NCI-H1436 (cell line): ENCODE results near the gene PPP1R9B.

Experiments used
- DNase-seq: peaks from one replicate; lab custom pipeline; 2025; lab: John Stamatoyannopoulos, UW

The PPP1R9B gene

DNA sequence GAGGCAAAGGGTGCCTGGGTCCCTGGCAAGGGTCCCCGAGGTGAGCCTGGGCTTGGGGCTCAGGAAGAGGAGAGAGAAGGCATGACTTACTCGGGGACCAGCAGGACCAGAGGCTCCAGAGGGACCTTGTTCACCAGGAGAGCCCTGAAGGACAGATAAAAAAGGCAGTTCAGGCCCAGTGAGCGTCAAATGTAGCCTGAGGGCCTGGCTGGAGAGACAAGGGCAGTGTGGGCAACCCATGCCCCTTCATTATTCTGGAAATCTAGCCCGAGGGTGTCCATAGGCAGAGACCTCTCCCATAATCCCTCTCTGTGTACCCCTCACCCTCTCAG is 36.9 kb upstream of the PPP1R9B start:
- DNase-seq: no peak

DNA sequence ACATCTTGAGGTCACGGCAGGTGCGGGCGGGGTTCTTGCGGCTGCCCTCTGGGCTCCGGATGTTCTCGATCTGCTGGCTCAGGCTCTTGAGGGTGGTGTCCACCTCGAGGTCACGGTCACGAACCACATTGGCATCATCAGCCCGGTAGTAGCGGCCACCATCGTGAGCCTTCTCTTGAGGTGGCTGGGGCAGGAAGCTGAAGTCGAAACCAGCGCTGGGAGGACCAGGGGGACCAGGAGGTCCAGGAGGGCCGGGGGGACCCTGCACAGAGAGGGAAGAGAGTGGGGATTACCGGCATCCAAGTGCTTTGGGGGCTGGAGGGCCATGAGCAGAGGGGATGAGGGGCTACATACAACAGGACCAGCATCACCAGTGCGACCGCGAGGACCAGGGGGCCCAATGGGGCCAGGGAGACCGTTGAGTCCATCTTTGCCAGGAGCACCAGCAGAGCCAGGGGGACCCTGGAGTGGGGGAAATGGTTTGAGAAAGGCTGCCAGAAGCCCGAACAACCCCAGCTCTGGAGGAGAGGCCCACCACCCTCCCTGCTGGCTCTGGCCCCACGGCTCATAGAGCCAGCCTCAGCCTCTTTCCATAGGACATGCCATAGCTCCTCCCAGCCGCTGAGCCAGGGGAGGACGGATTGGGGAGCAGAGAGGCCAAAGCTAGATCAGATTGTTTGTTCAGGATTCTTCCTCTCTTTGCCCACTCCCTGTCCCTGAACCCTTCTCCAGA is 36.4 kb upstream of the PPP1R9B start:
- DNase-seq: no peak

DNA sequence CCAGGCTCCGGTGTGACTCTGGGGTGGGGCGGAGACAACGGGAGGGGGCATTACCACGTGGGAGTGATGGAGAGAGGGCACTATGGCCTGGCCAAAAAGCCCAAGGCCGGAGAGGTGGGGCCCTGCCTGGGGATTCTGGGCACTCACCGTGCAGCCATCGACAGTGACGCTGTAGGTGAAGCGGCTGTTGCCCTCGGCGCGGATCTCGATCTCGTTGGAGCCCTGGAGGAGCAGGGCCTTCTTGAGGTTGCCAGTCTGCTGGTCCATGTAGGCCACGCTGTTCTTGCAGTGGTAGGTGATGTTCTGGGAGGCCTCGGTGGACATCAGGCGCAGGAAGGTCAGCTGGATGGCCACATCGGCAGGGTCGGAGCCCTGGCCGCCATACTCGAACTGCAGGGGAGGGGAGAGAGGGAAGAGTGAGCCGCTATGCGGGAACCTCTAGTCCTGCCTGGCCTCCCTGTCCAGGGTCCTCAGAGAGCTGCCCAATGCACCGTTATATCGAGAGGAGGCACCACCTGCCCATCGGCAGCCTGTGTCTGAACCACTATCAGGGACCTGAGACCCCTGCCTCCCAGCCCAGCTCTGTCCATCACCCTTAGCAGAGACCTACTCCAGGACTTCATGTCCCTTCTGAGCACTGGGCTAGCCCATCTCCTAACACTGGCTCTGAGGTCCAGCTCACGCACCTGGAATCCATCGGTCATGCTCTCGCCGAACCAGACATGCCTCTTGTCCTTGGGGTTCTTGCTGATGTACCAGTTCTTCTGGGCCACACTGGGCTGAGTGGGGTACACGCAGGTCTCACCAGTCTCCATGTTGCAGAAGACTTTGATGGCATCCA is 35.4 kb upstream of the PPP1R9B start:
- DNase-seq: no peak

DNA sequence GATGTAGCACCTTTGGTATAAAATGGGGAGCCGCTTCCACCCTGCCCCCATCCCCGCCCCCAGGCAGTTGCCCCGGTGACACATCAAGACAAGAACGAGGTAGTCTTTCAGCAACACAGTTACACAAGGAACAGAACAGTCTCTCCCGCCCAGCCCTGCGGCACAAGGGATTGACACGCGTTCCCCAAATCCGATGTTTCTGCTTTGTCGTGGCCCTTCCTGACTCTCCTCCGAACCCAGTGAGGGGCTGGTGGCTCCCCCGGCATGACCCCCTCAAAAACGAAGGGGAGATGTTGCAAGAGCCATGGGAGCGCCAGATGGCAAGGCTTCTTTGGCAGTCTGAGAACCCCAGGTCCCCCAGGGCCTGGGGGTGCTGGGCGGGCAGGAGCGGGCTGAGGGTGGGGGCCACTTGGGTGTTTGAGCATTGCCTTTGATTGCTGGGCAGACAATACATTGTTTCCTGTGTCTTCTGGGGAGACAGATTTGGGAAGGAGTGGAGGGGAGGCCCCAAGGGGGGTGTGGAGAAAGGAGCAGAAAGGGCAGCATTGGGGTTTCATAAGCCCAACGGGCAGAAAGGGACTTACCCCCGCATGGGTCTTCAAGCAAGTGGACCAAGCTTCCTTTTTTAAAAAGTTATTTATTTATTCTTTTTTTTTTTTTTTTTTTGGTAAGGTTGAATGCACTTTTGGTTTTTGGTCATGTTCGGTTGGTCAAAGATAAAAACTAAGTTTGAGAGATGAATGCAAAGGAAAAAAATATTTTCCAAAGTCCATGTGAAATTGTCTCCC is 34.3 kb upstream of the PPP1R9B start:
- DNase-seq: no peak

DNA sequence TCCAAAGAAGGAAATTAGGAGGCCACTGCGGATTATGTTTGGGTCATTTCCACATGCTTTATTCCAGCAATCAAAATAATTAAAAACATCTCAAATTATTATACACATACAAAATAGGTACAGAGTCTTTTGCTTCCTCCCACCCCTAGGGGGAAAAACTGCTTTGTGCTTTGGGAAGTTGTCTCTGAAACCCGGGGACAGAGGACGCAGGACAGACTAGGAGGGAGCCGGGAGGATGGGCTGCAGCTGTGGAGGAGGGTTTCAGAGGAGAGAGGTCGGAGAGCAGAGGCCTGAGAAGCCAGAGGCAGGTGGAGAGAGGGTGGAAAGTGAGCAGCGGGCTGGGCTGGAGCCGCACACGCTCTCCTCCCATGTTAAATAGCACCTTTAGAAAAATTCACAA is 33.6 kb upstream of the PPP1R9B start:
- DNase-seq: no peak

DNA sequence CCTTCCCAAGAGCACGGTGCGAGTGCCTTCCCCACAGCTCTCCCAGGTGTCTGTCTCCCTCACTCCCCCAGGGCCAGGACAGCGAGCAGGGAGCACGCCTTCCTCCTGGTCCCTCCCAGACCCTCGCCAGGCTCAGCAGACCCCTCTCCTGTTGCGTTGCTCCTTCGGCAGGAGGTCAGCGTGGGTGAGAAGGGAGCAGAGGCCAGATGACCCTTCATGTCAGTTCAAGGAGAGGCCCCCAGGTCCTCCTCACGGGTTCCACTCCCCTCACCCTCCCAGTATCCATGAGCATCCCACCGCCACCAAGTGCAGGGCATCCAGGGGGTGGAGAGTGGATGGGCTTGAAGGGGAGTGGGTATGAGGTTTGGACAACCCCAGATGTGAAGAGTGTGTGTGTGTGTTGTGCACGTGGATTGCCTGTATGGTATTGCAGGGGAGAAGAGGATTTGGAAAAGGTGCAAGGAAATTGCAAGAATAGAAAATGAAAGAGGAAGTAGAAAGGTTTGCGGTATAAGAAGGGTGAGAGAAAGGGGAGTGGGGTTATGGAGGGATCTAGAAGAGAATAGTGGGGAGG is 33.0 kb upstream of the PPP1R9B start:
- no peak for DNase-seq

DNA sequence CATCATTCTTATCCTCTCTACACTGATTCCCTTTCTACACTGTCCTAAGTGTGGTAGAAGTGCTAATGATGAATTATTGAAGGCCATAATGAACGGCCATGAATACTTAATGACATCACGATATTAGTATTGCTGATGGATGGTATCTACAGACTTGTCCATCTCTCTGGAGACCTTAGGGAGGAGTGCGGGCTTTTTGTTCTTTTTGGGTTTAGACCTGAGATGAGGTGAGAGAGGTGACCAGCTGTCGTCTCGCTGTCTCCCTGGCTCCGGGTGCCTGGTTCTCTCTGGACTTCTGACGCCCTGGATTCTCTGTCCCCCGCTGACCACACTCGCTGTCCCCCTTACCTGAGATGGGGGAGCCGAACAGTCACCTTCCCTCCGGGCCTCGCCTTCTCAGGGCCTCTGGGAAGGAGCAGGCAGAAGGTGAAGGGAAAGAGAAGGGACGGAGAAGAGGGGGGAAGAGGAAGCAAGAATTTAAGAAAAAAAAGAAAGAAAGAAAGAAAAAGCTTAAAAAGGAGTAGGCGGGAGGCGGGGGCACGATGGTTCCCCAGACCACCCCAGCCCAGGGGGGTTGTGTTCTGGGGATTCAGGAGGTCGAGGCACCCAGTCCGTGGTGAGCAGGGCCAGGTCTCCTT is 32.4 kb upstream of the PPP1R9B start:
- no peak for DNase-seq

DNA sequence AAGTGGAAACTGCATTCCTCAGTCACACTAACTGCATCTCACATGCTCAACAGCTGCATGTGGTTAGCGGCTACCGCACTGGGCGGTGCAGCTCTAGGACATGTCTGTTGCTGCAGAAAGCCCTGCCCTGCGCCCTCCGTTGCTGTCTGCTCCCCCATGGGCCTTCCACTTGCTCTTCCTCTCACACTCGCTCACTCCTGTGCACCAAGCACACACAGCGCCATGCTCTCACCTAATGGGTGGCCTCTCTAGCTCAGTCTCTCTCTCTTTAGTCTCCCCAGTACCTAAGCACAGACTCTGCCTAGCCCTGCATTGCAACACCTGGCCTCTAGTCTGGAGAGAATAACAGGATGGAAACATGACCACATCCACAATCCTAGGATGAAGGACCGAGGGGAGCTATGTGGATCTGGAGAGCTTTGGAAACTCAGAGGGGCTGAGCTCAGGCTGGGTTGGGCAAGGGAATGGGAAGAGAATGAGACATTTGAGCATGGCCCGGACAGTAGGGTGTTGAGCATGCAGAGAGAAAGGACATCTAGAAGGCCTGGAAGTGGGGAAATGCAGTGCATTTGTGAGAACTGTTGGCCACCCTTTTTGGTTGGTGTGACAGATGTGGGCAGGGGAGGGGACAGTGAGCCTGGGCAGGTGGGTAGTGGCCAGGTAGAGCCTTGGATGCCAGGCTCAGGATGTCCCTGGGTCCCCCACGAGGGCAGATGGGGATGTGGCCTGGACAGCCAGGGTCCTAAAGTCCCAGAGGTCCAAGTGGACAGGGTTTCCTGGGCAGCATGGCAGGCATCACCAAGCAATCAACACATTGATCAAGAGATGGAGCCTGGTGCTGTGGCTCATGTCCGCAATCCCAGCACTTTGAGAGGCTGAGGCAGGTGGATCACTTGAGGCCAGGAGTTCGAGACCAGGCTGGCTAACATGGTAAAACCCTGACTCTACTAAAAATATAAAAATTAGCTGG is 31.4 kb upstream of the PPP1R9B start:
- DNase-seq: no peak

DNA sequence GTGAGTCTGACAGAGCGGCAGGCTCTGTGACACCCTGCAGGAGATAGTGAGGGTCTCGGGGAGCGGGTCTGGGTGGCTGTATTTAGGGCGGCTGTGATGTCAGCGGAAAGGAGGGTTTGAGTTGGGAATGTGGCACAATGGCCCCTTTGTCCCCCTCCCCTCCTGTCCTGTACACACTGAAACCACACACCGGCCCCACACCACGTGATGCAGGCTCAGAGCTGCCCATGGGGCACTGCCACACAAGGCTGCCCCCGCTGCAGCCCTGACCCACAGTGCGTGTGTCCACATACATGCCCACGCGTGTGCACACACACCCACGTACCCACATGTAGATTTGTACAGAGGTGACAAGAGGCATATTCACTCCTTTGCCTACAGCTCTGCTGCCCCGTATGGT is 30.7 kb upstream of the PPP1R9B start:
- no peak for DNase-seq

DNA sequence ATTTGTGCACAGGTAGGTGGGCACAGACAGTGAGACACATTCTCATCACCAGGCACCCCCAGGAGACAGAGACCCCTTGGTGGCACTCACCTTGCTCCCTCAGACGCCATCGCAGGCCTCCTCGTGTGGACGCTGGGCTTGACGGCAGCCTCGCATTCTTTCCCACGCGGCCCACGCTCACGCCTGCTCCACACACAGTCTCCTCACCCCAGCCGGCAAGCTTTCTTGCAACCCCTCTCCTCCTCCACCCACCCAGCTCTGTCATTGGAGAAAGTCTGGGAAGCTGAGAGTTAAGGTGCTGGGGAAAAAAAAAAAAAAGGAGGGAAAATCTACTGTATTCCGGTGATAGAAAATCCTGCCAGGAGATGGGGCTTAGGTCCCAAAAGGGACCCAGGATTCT is 30.1 kb upstream of the PPP1R9B start:
- DNase-seq: no peak

DNA sequence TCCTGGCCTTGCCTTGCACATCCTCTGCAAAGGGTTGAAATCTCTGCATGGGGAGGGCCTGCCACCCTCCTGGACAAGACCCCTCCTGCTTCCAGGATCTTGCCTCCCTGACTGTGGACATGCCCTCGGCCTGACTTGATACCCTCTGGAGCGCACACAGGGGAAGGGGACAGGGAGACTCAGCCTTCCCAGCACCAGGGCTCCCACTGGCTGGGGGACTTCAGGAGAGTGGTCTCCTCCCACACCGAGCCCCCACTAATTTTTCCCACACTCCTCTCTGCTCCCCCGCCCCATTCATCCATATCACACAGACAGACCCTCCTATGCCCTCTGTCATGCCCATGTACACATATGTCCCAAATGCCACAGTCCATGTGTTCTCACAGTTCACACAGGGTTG is 29.6 kb upstream of the PPP1R9B start:
- DNase-seq: no peak

DNA sequence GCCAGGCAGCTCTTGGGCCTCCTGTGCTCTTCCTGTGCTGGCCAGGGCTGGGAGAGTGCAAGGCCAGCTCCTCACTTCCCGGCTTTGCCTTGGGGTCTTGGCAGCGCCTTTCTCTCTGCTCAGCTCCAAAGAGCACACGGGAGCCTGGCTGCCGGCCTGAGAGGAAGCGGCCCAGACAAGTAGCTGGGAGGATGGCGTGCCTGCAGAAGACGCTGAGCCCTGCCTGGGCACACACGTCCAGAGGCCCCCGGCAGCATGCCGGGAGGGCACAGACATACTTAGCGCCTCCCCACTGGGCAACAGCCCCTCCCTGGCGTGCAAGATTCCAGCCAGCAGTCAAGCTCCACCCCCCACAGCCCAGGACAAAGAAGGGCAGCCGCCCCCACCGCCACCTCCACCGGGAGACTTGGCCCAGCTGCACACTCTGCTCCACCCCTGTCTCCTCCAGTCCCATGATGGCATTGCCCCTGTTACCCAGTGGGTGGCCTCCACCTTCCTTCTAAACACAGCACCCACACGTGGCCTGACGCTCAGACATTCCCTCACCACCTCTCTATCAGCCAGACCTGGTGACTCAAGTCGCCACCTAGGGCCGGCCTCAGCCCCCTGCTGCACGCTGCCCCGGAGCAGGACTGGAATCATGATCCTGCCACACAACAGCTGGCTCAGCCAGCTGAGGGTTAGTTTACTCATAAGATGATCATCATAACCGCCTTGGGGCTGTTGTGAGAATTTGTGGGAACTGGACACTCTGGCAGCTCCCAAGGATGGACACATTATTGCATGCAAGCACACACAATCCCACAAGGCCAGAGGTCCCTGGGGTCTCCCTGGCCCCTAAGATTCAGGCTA is 27.7 kb upstream of the PPP1R9B start:
- peak; percentile 64 for DNase-seq

DNA sequence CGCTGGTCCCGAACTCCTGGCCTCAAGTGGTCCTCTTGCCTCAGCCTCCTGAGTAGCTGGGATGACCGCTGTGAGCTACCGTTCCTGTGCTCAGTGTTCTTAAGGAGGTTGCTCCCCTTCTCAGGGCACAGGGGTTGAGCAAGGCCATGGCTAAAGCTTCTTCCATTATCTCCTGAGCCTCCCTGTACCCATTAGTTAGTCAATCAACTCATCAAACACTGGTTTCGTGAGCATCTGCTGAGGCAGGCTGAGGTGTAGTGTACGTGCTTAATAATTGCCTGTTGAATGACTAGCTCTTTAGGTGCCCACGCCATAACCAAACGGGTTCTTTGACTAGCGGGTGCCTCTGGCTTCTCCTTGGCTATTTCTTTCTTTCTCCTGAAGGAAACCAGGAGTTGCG is 27.0 kb upstream of the PPP1R9B start:
- no peak for DNase-seq

DNA sequence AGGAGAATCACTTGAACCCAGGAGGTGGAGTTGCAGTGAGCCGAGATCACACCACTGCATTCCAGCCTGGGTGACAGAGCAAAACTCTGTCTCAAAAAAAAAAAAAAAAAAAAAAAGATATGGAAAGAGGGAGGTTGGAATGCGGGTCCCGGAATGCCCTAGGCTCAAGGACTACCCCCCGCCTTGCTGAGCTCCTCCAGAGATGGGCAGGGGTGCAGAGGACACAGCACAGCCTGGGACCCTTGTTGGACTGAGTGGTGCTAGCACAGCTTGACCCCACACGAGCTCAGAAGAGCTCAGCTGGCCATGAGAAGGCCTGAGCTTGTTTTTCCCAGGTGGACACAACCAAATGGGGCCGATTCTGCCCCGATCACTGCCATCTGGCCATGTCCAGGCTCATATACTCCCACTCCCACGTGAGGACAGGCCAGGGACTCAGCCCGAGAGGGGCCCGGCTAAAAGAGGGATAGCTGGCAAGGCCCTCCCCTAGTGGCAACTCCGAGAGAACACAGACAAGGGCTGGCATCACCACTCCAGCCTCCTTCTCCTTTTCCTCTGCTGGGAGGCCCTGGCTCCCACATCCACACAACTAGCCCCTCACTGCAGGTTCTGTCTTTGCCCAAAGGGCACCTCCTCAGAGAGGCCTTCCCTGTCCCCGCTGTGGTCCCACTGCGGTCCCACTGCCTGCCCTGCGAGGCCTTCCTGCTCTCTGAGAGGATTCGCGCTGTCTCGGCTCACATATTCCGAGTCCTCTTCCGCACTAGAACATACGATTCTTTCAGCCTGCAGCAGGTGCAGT is 26.3 kb upstream of the PPP1R9B start:
- DNase-seq: no peak

DNA sequence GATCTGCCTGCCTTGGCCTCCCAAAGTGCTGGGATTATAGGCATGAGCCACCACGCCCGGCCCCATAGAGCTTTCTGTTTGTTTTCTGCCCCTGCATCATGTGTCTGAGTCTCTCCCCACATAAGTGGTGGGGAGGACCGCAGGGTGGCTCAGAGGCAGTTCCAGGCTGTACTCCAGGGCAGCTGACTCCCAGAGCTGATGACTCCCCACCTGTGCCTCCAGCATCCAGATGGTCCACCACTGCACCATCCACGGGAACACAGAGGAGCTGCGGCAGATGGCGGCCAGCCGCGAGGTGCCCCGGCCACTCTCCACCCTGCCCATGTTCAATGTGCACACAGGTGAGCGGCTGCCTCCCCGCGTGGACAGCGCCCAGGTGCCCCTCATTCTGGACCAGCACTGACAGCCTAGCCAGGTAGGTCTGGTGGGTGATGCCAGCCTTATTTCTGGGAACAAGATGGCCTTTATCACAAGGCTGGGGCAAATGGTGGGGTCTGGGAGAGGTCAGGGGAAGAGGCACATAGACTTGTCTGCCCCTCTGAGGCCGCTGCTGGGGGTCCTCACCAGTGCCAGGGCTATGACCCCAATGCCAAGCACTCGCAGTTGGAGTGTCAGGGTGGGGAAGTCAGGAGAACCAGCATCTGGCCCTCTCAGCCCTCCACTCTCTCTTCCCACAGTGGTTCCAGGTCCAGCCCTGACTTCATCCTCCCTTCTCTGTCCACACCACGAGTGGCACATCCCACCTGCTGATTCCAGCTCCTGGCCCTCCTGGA is 24.7 kb upstream of the PPP1R9B start:
- no peak for DNase-seq

DNA sequence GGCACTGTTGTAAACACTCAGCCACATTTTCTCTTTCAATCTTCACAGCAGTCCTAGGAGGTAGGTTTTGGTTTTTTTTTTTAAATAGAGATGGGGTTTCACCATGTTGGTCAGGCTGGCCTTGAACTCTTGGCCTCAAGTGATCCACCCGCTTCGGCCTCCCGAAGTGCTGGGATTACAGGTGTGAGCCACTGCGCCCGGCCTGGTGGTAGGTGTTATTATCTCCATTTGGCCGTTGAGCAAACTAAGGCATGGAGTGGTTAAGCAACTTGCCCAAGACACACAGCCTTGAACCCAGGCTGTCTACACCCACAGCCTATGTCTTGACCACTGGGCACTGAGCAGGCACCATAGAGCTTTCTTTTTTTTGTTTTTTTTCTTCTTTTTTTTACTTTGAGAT is 24.0 kb upstream of the PPP1R9B start:
- no peak for DNase-seq

DNA sequence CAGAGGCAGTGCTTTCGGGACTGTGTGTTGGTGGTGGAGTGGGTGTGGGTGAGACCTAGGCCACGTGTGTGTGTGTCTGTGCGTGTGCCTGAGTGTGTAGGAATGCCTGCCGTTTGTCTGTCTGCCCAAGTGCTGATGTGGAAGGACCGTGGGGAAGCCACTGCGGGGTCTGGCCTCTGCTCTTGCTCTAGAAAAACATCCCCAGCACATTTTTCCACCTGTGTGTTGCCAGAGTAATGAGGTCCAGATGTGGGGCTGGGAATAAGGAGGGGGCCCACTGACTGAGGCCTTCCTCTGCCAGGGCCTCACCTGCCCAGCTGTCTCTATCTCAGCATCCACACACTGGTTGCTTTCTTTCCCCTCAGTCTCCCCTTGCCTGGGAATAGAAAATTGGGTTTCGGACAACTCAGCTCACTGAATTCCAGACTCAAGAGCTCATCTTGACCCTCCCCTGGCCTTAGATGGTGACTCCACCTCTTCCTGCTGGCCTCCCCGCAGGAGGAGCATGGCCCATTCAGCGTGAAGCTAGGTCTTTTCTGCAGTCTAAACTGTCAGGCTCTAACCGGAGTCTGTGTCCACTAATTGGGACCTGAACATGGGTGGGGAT is 23.0 kb upstream of the PPP1R9B start:
- DNase-seq: no peak

DNA sequence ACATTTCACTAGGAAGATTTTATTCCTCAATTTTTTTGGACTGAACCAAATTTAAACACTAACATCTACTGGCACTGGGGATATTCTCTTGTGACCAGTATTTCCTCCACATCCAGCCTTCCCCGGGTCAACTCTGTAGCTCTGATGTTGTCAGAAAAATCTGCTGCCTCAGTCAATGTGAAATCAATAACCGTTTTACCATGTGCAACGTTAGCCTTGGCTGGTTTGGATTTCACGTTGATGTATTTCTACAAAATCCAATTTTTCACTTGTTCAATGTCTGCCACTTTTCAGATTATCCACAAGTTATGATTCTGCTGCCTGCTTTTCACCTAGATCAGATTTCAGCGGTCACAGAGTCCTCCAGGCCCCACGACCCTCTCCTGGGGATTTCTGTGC is 22.5 kb upstream of the PPP1R9B start:
- no peak for DNase-seq
